Measurements from ENCODE around the gene PIGP. TPM values are rescaled to one million over a fixed set of nuclear protein-coding genes. Genes with fewer than 3 reads are reported as not detected.

The PIGP gene
- total and polyA plus RNA-seq, 9 of the 15 experiments (the other 6 are each of a cell fraction or from before 2014, with no cell fraction given): 18.3 to 122 (median 35.6) TPM

DNA sequence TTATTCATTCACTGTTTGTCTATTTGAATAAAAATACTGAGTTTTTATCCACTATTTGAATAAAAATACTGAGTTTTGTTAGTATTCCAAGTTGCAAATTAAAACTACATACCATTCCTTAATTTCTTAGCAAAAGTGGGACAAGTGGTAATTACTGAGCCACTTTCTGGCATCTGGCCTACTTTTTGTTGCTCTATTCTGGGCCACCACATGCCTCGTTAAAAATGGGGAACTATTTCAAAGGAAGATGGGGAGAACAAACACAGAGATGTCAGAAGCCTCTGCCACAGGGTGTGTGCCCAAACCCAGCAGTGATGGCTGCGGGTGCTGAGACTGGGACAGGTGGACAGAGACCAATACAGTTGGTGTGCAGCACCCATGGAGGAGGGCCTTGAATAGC lies 14.6 kb downstream of the PIGP start:
- Histone ChIP-seq H3K4me2 (ENCODE audit: insufficient read depth, low read length) (no peak overlapping the region), H3K9me3 (replicated peaks; ENCODE audit: control insufficient read depth, insufficient read depth, low read depth, low read length) (no peaks in the 10 kb centered on the region), H3K9ac (ENCODE audit: insufficient read depth in 1 of 2, low read depth in 2 of 2, low read length in 2 of 2) (no peak overlapping the region), H3K79me2 (ENCODE audit: control insufficient read depth, insufficient read depth, low read length) (no peaks in the 10 kb centered on the region), H2AFZ (ENCODE audit: low read depth, low read length) (no peak overlapping the region), H3K4me3 (no peak overlapping the region), H3K27me3 (ENCODE audit: control insufficient read depth in 2 of 2, insufficient read depth in 2 of 2, low read length in 2 of 2) (no peaks in the 10 kb centered on the region), H3K4me1 (replicated peaks in 1 of 2; ENCODE audit: control insufficient read depth in 2 of 2, insufficient read depth in 2 of 2, low read length in 2 of 2) (no peaks in the 10 kb centered on the region; a peak in 1 of 5 replicates), H3K36me3 (ENCODE audit: control insufficient read depth, insufficient read depth, low read length) (no peaks in the 10 kb centered on the region), H4K20me1 (replicated peaks; ENCODE audit: control insufficient read depth, insufficient read depth, low read length) (no peaks in the 10 kb centered on the region), H3K27ac (ENCODE audit: extremely low read depth, low read depth, low read length) (no peak overlapping the region), H3K9me1 (ENCODE audit: control insufficient read depth, insufficient read depth, low read length) (no peaks in the 10 kb centered on the region)
- intact Hi-C loops (cut with micrococcal nuclease) (no loop called here), in situ Hi-C loops (cut with MboI) (no loop called here)
- POLR2A ChIA-PET: interaction anchor here (0.6 kb wide), 1 partner anchor 1837 kb away, joined by 3 read pairs; no protein-coding TSS in a partner anchor
- DNase-seq (ENCODE audit: extremely low read depth in 1 of 4, low spot score in 3 of 4): no peak
- no TSS peak for BruUV-seq (replicated peaks)
- CTCF ChIA-PET (ENCODE audit: low intra/inter-chr PET ratio): no interaction called here
- ATAC-seq: no peak
- FAIRE-seq: no peak
- WGBS (ENCODE audit: insufficient coverage, low coverage, missing lambda C conversion rate): 33% methylated on average over 2 of the region's 2 CpGs
- no peak for TF ChIP-seq TBP (optimal IDR thresholded peaks at IDR 0.05; ENCODE audit: low read depth, low read length)
- no peak for TF ChIP-seq TEAD4 (IDR thresholded peaks at IDR 0.05; ENCODE audit: low read length)
- no peak for TF ChIP-seq TEAD4 (CRISPR knock-in tag; IDR thresholded peaks at IDR 0.05; ENCODE audit: borderline replicate concordance)
- TF ChIP-seq BDP1 (IDR thresholded peaks at IDR 0.05; ENCODE audit: insufficient read depth, insufficient read length): no peak
- no peak for TF ChIP-seq YBX1 (IDR thresholded peaks at IDR 0.05)
- TF ChIP-seq CBX8 (IDR thresholded peaks at IDR 0.05; ENCODE audit: borderline replicate concordance, extremely low read depth, low read depth, low read length, poor library complexity, severe bottlenecking): no peak
- no peak for TF ChIP-seq SP2 (IDR thresholded peaks at IDR 0.05; ENCODE audit: extremely low read depth, low read depth, low read length, poor library complexity, severe bottlenecking)
- TF ChIP-seq MYBL2 (IDR thresholded peaks at IDR 0.05; ENCODE audit: low read depth): no peak
- TF ChIP-seq MYBL2 (CRISPR knock-in tag; IDR thresholded peaks at IDR 0.05; ENCODE audit: borderline replicate concordance): no peak
- TF ChIP-seq COPS2 (conservative IDR thresholded peaks at IDR 0.05): no peak
- TF ChIP-seq, protein P1, sequence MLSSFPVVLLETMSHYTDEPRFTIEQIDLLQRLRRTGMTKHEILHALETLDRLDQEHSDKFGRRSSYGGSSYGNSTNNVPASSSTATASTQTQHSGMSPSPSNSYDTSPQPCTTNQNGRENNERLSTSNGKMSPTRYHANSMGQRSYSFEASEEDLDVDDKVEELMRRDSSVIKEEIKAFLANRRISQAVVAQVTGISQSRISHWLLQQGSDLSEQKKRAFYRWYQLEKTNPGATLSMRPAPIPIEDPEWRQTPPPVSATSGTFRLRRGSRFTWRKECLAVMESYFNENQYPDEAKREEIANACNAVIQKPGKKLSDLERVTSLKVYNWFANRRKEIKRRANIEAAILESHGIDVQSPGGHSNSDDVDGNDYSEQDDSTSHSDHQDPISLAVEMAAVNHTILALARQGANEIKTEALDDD (IDR thresholded peaks at IDR 0.05): no peak
- TF ChIP-seq, protein P2, sequence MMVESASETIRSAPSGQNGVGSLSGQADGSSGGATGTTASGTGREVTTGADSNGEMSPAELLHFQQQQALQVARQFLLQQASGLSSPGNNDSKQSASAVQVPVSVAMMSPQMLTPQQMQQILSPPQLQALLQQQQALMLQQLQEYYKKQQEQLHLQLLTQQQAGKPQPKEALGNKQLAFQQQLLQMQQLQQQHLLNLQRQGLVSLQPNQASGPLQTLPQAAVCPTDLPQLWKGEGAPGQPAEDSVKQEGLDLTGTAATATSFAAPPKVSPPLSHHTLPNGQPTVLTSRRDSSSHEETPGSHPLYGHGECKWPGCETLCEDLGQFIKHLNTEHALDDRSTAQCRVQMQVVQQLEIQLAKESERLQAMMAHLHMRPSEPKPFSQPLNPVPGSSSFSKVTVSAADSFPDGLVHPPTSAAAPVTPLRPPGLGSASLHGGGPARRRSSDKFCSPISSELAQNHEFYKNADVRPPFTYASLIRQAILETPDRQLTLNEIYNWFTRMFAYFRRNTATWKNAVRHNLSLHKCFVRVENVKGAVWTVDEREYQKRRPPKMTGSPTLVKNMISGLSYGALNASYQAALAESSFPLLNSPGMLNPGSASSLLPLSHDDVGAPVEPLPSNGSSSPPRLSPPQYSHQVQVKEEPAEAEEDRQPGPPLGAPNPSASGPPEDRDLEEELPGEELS (CRISPR knock-in tag; IDR thresholded peaks at IDR 0.05; ENCODE audit: borderline replicate concordance): no peak
- no peak for TF ChIP-seq SUPT5H (IDR thresholded peaks at IDR 0.05)
- TF ChIP-seq, protein P3, sequence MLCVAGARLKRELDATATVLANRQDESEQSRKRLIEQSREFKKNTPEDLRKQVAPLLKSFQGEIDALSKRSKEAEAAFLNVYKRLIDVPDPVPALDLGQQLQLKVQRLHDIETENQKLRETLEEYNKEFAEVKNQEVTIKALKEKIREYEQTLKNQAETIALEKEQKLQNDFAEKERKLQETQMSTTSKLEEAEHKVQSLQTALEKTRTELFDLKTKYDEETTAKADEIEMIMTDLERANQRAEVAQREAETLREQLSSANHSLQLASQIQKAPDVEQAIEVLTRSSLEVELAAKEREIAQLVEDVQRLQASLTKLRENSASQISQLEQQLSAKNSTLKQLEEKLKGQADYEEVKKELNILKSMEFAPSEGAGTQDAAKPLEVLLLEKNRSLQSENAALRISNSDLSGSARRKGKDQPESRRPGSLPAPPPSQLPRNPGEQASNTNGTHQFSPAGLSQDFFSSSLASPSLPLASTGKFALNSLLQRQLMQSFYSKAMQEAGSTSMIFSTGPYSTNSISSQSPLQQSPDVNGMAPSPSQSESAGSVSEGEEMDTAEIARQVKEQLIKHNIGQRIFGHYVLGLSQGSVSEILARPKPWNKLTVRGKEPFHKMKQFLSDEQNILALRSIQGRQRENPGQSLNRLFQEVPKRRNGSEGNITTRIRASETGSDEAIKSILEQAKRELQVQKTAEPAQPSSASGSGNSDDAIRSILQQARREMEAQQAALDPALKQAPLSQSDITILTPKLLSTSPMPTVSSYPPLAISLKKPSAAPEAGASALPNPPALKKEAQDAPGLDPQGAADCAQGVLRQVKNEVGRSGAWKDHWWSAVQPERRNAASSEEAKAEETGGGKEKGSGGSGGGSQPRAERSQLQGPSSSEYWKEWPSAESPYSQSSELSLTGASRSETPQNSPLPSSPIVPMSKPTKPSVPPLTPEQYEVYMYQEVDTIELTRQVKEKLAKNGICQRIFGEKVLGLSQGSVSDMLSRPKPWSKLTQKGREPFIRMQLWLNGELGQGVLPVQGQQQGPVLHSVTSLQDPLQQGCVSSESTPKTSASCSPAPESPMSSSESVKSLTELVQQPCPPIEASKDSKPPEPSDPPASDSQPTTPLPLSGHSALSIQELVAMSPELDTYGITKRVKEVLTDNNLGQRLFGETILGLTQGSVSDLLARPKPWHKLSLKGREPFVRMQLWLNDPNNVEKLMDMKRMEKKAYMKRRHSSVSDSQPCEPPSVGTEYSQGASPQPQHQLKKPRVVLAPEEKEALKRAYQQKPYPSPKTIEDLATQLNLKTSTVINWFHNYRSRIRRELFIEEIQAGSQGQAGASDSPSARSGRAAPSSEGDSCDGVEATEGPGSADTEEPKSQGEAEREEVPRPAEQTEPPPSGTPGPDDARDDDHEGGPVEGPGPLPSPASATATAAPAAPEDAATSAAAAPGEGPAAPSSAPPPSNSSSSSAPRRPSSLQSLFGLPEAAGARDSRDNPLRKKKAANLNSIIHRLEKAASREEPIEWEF (CRISPR knock-in tag; IDR thresholded peaks at IDR 0.05): no peak

All from K562 (cell line).